GM10266 (cell line): Measurements from ENCODE around the gene EGFLAM.

ENCODE experiments used
- DNase-seq: peaks from one replicate; pipeline ENCODE4 v3.0.0; 2012; ENCODE audit errors: extremely low spot score
- TF ChIP-seq, protein P1 (sequence below): IDR thresholded peaks from 2 replicates; pipeline ENCODE4 v1.5.1; 2012; ENCODE audit warnings: mild to moderate bottlenecking, low read depth; ENCODE audit not compliant: control insufficient read depth, insufficient read depth; ENCODE audit errors: missing control alignments

EGFLAM gene

DNA sequence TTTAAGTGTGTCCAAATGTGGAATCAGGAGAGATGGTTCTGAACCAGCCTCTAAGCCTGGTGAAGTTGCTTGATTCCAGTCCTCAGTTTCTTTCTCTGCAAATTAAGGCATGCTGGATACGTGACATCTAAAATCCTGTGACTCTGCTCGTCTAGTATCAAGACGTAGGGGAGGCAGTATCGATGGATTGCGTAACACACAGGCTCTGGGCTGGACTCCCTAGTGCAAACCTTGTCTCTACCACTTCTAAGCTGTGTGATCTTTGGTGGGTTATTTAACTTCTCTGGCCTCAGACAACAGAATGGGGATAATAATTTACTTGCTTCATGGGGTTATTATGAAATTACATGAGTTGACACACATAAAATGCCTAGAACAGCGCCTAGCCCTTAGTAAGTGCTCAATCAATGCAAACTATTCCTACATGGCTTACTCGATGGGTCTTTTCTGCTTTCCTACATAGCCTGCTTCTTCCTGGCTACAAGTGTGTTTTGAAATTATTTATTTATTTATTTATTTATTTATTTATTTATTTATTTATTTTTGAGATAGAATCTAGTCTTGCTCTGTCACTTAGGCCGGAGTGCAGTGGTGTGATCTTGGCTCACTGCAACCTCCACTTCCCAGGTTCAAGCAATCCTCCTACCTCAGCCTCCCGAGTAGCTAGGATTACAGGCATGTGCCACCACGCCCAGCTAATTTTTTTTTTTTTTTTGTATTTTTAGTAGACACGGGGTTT is 102.1 kb downstream of the EGFLAM start:
- TF ChIP-seq, protein P1, sequence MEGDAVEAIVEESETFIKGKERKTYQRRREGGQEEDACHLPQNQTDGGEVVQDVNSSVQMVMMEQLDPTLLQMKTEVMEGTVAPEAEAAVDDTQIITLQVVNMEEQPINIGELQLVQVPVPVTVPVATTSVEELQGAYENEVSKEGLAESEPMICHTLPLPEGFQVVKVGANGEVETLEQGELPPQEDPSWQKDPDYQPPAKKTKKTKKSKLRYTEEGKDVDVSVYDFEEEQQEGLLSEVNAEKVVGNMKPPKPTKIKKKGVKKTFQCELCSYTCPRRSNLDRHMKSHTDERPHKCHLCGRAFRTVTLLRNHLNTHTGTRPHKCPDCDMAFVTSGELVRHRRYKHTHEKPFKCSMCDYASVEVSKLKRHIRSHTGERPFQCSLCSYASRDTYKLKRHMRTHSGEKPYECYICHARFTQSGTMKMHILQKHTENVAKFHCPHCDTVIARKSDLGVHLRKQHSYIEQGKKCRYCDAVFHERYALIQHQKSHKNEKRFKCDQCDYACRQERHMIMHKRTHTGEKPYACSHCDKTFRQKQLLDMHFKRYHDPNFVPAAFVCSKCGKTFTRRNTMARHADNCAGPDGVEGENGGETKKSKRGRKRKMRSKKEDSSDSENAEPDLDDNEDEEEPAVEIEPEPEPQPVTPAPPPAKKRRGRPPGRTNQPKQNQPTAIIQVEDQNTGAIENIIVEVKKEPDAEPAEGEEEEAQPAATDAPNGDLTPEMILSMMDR, result no peak
- DNase-seq, result no peak

DNA sequence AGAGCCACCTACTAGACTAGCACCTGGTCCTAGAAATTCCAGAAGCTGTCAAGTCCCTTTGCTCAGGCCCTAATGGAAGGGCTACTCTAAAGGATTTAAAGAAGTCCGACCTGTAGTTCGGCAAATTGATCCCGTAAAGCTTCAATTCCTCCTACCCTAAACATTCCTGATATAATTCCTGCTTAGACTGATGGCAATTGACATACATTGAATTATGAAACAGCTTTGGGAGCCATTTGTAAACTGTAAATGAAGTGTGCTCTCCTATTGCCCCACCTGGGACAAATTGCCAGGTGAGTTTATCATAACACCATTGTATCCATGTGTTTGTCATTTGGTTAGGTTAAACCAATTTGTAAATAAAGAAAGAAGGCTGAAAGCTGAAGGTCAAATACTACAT is 104.4 kb downstream of the EGFLAM start:
- TF ChIP-seq, protein P1, result no peak
- DNase-seq, result no peak

DNA sequence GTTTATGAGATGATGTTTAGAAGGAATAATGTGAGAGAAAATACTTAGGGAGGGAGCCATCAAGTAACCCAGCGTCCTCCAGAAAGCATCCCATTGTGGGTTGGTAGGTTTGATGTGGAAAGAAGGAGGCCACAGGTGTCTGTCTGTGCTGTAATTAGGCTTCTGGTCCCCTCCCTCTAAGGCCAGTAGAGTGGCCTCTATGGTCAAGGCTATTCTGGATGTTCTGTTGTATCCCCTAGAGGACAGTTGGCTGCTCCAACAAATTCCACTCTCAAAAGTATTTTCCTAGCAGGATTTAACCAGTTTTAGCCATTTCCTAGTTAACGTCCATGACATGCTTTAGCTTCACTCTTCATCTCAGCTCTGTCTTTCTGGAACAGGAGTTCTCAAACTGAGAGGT is 106.5 kb downstream of the EGFLAM start:
- DNase-seq, result no peak
- TF ChIP-seq, protein P1, result no peak

DNA sequence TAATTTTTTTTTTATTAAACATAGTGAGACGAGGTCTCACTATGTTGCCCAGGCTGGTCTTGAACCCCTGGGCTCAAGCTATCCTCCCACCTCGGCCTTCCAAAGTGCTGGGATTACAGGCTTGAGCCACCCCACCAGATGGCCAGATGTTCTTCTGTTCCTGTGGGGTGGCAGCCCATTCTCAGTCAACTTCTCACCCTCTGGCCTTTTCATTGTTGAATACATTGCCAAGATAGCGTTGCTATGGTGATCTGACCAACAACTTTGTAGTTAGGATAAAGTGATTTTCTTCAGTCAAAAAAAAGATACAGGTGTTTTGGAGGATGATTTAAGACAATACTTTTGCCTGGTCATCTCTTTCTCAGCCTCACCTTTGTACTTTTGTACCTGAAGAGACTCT is 109.1 kb downstream of the EGFLAM start:
- TF ChIP-seq, protein P1, result no peak
- DNase-seq, result no peak

DNA sequence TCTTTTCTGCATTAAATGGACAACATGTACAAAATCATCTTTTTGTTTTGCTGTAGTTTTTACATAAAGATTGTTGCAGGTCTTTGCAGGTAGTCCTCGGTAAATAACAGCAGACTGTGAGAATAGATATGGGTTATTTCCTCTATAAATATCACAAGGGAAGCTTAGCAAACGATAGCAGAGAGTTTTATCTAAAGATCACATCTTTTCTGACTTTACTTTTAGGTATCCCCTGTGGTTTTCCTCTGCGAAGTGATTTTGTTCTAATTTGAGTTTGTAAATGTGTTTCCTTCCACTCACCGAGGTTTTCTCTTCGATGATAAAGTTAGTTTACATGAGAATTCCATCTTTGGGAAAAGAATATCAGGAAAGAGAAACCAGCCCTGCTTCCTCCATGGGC is 109.6 kb downstream of the EGFLAM start:
- DNase-seq, result no peak
- TF ChIP-seq, protein P1, result no peak

DNA sequence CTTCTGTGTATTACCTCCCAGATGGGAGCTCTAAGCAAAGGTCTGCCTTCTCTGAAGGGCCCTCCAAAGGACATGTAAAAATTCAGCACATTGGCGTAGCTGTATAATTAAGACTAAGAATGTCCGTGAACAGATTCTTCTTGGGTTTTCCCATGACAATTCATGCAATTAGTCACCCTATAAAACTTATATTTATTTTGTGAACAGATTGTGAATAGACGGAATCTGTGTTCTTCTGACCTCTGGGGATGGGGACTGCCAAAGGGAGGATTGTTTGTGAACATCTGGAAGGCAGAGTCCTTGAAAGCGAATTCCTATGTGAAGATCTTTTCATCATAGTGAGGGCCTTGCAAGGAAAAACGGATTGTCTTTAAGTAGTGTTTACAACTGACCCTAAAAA is 111.3 kb downstream of the EGFLAM start:
- TF ChIP-seq, protein P1, result no peak
- no peak for DNase-seq

DNA sequence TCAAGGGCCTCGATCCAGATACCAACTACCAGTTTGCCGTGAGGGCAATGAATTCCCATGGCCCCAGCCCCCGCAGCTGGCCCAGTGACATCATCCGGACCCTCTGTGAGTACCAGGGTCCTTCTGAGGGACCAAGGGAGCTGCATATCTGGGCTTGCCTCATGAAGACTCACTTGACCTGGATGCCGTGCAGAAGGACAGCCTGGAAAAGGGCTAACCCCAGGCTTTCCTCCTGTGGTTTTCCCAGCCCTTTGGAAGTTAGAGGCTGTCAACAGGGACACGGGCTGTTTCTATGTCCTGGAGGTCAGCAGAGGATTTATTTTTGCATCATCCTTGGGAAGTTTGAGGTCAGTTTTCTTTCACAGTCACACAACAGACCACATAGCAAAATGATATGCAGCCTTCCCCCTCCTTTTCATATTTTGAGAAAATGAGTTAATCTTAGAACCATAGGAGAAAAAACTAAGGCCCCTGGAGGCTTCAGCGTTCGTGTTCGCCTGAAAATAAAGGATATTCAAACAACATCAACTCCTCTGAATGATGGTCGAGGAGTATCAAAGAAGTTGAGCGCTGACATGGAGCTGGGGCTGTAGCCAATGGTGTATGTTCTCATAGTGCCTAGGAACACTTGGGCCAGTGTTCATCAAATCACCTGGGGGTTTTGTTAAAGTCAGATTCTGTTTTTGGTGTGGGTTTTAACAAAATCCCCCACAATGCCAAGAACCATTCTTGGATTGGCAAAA is 112.2 kb downstream of the EGFLAM start:
- TF ChIP-seq, protein P1, result no peak
- DNase-seq, result no peak
